22Rv1 (cell line): ENCODE results near the gene EXD3.

Experiments used
- H3K27ac ChIP-seq: fragments of 450-650 bp; 2 replicates; pipeline ENCODE4 v1.5.1; 2017
- CTCF ChIP-seq: fragments of 450-650 bp; IDR thresholded peaks from 2 replicates; pipeline ENCODE4 v1.5.1; 2017; ENCODE audit warnings: mild to moderate bottlenecking
- ZFX ChIP-seq: fragments of 450-650 bp; IDR thresholded peaks from 2 replicates; pipeline ENCODE4 v1.6.1; 2017; ENCODE audit warnings: antibody characterized with exemption, borderline replicate concordance

Gene EXD3

GRCh38 chr9:137370865-137371520 lies 52.0 kb downstream of the EXD3 start:
- no peak for TF ChIP-seq ZFX
- no peak for TF ChIP-seq CTCF
- no peak overlapping the region for H3K27ac ChIP-seq

- no peak overlapping the region for H3K27ac ChIP-seq
- TF ChIP-seq CTCF, result no peak
- no peak for TF ChIP-seq ZFX
Measured at GRCh38 chr9:137369911-137370764, 52.8 kb downstream of the EXD3 start.

- no peak overlapping the region for H3K27ac ChIP-seq
- no peak for TF ChIP-seq ZFX
- TF ChIP-seq CTCF, result no peak
Measured at GRCh38 chr9:137369061-137369787, 53.7 kb downstream of the EXD3 start.

DNA sequence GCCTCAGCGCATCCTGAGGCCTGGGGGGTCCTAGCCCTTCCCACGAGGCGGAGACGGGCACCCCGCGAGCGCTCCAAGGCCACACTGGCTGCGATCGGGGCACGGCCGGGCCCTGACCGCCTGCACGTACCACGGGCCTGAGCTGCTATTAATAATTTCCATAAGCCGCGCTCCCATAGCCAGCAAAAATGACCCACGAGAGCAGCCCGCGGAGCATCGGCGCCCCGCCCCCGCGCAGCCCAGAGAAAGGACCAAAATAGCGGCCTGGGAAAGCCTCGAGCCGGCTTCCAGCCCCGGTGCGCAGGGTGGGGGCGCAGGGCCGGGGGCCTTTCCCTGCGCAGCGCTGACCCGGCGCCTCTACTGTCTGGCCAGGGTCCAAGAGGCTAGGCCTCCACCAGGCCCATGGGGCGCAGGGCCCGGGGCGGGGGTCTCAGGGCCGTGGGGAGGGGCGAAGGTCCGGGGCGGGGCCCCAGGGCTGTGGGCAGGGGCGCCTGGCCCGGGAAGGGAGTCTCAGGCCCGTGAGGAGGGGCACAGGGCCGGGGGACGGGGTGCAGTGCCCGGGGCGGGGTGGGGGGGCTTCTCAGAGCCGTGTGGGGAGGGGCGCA lies 54.4 kb downstream of the EXD3 start:
- no peak for TF ChIP-seq CTCF
- TF ChIP-seq ZFX, result no peak
- no peak overlapping the region for H3K27ac ChIP-seq

DNA sequence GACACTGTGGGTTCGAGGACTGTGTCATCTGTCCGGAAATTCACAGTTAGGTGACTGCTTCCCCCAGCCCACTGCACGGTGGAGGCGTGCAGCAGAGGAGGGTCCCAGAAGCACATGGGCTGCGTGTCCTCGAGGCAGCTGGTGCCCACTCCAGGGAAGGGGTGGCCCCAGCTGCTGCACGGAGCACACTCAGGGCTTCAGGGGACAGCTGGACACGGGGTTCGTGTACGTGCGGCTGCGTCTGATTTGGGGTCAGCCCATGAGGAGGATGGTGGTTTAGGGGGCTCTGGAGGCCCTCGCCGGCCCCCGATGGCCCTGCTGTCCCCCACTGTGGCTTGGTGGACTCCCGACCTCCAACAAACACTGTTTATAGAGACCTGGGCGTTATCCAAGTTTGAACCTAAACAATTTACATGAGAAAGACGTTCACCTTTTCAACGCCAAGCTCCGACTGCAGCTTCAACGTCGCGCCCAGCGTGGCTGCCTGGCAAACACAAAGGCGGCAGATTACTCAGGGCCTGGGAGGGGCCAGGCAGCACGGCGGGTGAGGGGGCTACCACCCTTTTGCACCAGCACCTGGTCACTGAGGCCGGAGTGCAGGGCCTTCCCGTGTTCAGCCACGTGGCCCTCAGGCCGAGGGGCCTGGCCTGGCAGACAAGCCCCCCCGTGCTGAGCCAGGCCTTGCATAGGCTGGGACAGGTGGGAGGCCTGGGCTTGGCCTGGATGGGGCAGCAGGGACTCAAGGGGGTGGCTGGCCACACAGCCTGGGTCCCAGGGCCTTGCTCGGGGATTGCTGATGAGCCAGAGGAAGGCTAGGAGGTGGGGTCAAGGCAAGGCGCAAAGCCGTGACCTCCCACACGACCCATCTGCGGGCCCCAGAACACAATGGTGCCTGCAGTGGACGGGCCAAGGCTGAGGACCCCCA lies 55.2 kb downstream of the EXD3 start:
- TF ChIP-seq ZFX (no peak), CTCF (no peak)
- no peak overlapping the region for H3K27ac ChIP-seq

DNA sequence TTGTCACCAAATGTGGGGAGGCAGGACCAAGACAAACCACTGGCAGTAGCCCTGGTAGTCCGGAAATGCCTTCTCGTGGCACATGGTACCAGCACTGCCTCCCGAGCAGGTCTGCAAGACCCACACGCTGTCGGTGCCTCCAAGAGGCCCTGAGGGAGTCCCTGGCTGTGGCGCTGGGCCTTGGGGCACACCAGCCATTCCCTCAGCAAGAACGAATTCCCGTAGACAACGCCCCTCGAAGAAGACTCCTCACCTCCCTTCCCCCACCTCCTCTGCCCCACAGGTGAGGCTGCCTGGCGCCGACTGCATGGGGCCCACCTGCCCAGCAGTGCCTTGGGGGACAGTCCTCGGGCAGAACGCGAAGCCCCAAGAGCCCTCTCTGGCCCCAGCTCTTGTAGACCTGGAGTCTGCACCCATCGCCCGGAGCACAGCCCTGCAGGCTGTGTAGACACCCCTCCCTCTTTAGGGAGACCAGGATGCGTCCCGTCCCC lies 56.0 kb downstream of the EXD3 start:
- TF ChIP-seq CTCF (no peak), ZFX (no peak)
- H3K27ac ChIP-seq, result no peak overlapping the region
